GM23338 (cell line): ENCODE measurements around the gene SOD2.

Experiments
- CREB1 ChIP-seq: fragments of 250-450 bp; sonication (Bioruptor Pico); IDR thresholded peaks from 2 replicates; pipeline ENCODE4 v1.5.0; 2020; ENCODE audit warnings: low read depth, mild to moderate bottlenecking, moderate library complexity
- CTCF ChIP-seq, 2 experiments: fragments of 200-600 bp in 1 of 2; sonication (generic) in 1 of 2; conservative IDR thresholded peaks; 2 replicates each; pipeline versions ENCODE4 v1.5.1 to v1.6.1; 2016 to 2017; ENCODE audit warnings: antibody characterized with exemption in 2 of 2, low read depth in 2 of 2, mild to moderate bottlenecking in 2 of 2, moderate library complexity in 1 of 2
- EZH2 ChIP-seq: fragments of 200-600 bp; sonication (generic); IDR thresholded peaks from one replicate; pipeline ENCODE4 v1.8.0; 2017; ENCODE audit warnings: antibody characterized with exemption, mild to moderate bottlenecking, low read depth; ENCODE audit not compliant: unreplicated experiment
- EZH2phosphoT487 ChIP-seq: fragments of 200-600 bp; sonication (generic); IDR thresholded peaks from one replicate; pipeline ENCODE4 v1.8.1; 2018; ENCODE audit warnings: antibody characterized with exemption; ENCODE audit not compliant: unreplicated experiment
- JUNB ChIP-seq: IDR thresholded peaks from one replicate; pipeline ENCODE4 v1.6.1; 2016; ENCODE audit warnings: antibody characterized with exemption; ENCODE audit not compliant: unreplicated experiment
- NANOG ChIP-seq: IDR thresholded peaks from 2 replicates; pipeline ENCODE4 v1.6.1; 2016; ENCODE audit warnings: antibody characterized with exemption, borderline replicate concordance
- POLR2AphosphoS5 ChIP-seq: IDR thresholded peaks from 2 replicates; pipeline ENCODE4 v1.6.1; 2016; ENCODE audit warnings: antibody characterized with exemption, low read depth
- STAT1 ChIP-seq: IDR thresholded peaks from one replicate; pipeline ENCODE4 v1.6.1; 2016; ENCODE audit warnings: antibody characterized with exemption; ENCODE audit not compliant: unreplicated experiment
- ZNF114 ChIP-seq: fragments of 250-450 bp; sonication (Bioruptor Pico); IDR thresholded peaks from 2 replicates; pipeline ENCODE4 v1.5.0; 2020; ENCODE audit warnings: mild to moderate bottlenecking, moderate library complexity
- ZNF331 ChIP-seq: fragments of 250-450 bp; sonication (Bioruptor Pico); IDR thresholded peaks from 2 replicates; pipeline ENCODE4 v1.5.0; 2020; ENCODE audit warnings: low read depth, mild to moderate bottlenecking, moderate library complexity
- TF ChIP-seq, protein P1 (sequence below): IDR thresholded peaks from one replicate; pipeline ENCODE4 v1.6.1; 2018; ENCODE audit warnings: antibody characterized with exemption; ENCODE audit not compliant: unreplicated experiment
- TF ChIP-seq, protein P2 (sequence below): IDR thresholded peaks from 2 replicates; pipeline ENCODE4 v1.6.1; 2016; ENCODE audit warnings: antibody characterized with exemption

- TF ChIP-seq EZH2 (no peak), EZH2phosphoT487 (no peak), CTCF (conservative IDR thresholded peaks at IDR 0.05; ENCODE audit: low read depth in 2 of 2) (no peak), CREB1 (no peak), POLR2AphosphoS5 (no peak), STAT1 (no peak), ZNF331 (no peak), JUNB (no peak), NANOG (no peak), ZNF114 (no peak)
- TF ChIP-seq, protein P1, sequence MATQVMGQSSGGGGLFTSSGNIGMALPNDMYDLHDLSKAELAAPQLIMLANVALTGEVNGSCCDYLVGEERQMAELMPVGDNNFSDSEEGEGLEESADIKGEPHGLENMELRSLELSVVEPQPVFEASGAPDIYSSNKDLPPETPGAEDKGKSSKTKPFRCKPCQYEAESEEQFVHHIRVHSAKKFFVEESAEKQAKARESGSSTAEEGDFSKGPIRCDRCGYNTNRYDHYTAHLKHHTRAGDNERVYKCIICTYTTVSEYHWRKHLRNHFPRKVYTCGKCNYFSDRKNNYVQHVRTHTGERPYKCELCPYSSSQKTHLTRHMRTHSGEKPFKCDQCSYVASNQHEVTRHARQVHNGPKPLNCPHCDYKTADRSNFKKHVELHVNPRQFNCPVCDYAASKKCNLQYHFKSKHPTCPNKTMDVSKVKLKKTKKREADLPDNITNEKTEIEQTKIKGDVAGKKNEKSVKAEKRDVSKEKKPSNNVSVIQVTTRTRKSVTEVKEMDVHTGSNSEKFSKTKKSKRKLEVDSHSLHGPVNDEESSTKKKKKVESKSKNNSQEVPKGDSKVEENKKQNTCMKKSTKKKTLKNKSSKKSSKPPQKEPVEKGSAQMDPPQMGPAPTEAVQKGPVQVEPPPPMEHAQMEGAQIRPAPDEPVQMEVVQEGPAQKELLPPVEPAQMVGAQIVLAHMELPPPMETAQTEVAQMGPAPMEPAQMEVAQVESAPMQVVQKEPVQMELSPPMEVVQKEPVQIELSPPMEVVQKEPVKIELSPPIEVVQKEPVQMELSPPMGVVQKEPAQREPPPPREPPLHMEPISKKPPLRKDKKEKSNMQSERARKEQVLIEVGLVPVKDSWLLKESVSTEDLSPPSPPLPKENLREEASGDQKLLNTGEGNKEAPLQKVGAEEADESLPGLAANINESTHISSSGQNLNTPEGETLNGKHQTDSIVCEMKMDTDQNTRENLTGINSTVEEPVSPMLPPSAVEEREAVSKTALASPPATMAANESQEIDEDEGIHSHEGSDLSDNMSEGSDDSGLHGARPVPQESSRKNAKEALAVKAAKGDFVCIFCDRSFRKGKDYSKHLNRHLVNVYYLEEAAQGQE: no peak
- TF ChIP-seq, protein P2, sequence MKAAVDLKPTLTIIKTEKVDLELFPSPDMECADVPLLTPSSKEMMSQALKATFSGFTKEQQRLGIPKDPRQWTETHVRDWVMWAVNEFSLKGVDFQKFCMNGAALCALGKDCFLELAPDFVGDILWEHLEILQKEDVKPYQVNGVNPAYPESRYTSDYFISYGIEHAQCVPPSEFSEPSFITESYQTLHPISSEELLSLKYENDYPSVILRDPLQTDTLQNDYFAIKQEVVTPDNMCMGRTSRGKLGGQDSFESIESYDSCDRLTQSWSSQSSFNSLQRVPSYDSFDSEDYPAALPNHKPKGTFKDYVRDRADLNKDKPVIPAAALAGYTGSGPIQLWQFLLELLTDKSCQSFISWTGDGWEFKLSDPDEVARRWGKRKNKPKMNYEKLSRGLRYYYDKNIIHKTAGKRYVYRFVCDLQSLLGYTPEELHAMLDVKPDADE: no peak
These were observed 46.3 kb downstream of the SOD2 start for GRCh38 chr6:159646733-159647132.
